OCI-LY3 (cell line): ENCODE data around the gene HIPK1.

Experiments used
- EZH2phosphoT487 ChIP-seq: fragments of 200-600 bp; shearing (Covaris generic); IDR thresholded peaks from 2 replicates; pipeline ENCODE4 v1.6.1; 2018; ENCODE audit warnings: antibody characterized with exemption, mixed run types, low read depth
- TF ChIP-seq, protein P1 (sequence below): fragments of 200-600, 300-600 bp; sonication (generic); IDR thresholded peaks from 2 replicates; pipeline ENCODE4 v1.5.1; 2014; ENCODE audit warnings: antibody characterized with exemption, low read length, low read depth

DNA sequence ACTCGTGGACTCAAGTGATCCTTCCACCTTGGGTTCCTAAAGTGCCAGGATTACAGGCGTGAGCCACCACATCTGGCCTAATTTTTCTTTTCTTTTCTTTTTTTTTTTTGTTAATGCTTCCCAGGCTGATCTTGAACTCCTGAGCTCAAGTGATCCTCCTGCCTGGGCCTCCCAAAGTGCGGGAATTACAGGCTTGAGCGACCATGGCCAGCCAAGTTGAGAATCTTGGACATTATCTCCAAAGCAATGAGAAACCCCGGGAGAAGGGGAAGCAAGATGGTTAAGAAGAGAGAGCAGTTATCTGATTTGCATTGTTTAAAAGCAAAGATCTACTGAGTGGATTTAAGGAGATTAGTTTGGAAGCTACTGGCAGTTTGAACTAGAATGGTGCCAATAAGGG is 9.1 kb downstream of the HIPK1 start:
- TF ChIP-seq, protein P1, sequence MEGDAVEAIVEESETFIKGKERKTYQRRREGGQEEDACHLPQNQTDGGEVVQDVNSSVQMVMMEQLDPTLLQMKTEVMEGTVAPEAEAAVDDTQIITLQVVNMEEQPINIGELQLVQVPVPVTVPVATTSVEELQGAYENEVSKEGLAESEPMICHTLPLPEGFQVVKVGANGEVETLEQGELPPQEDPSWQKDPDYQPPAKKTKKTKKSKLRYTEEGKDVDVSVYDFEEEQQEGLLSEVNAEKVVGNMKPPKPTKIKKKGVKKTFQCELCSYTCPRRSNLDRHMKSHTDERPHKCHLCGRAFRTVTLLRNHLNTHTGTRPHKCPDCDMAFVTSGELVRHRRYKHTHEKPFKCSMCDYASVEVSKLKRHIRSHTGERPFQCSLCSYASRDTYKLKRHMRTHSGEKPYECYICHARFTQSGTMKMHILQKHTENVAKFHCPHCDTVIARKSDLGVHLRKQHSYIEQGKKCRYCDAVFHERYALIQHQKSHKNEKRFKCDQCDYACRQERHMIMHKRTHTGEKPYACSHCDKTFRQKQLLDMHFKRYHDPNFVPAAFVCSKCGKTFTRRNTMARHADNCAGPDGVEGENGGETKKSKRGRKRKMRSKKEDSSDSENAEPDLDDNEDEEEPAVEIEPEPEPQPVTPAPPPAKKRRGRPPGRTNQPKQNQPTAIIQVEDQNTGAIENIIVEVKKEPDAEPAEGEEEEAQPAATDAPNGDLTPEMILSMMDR: no peak
- no peak for TF ChIP-seq EZH2phosphoT487
